Measurements from ENCODE around the gene SNCG. TPM values are rescaled to one million over a fixed set of nuclear protein-coding genes. Genes with fewer than 3 reads are reported as not detected.

The SNCG gene
- total RNA-seq, 1 donor from 2014 or later = 1.2 TPM

Other genes starting within 250 kb of the SNCG start
- gene BMPR1A, start 202.0 kb upstream of the SNCG start, total RNA-seq = 67.2 to 79.7 TPM (median 74.2 TPM) in 3 replicates
- 0.31 to 0.92 TPM (median 0.40 TPM) in 3 replicates for gene MMRN2, start 984 bp upstream of the SNCG start, total RNA-seq
- gene ADIRF, start 9.9 kb downstream of the SNCG start, total RNA-seq = 0.54 to 0.65 TPM in 2 of 3 replicates, not detected in the other
- gene FAM25A, start 61.7 kb downstream of the SNCG start, total RNA-seq = not detected in 3 replicates
- gene GLUD1, start 136.2 kb downstream of the SNCG start, total RNA-seq = 90.7 to 98.7 TPM (median 94.1 TPM) in 3 replicates
- 29.2 to 32.6 TPM (median 29.6 TPM) in 3 replicates for gene SHLD2, start 136.6 kb downstream of the SNCG start, total RNA-seq

All from chondrocyte (in vitro differentiated cells).